Skeletal muscle cell (primary cell): ENCODE results near the gene ELP4.

Source experiments
- DNase-seq: peaks from one replicate; pipeline ENCODE4 v3.0.0-alpha.2; 2010; ENCODE audit warnings: low read depth
- H3K4me3 ChIP-seq: 2 replicates; pipeline ENCODE4 v1.5.1; 2011; ENCODE audit warnings: low read depth, mild to moderate bottlenecking, control low read depth, low read length, moderate library complexity

ELP4 gene

GRCh38 chr11:31826536-31827438 is 317.2 kb downstream of the ELP4 start:
- no peak for DNase-seq
- no peak overlapping the region for H3K4me3 ChIP-seq

GRCh38 chr11:31827455-31828206 is 318.1 kb downstream of the ELP4 start:
- H3K4me3 ChIP-seq, result no peak overlapping the region
- no peak for DNase-seq

GRCh38 chr11:31828217-31828616 is 318.6 kb downstream of the ELP4 start:
- no peak for DNase-seq
- no peak overlapping the region for H3K4me3 ChIP-seq

- H3K4me3 ChIP-seq, result no peak overlapping the region
- DNase-seq, result no peak
Measured at GRCh38 chr11:31830406-31830805, 320.8 kb downstream of the ELP4 start.

GRCh38 chr11:31834237-31834636 is 324.7 kb downstream of the ELP4 start:
- H3K4me3 ChIP-seq, result no peak overlapping the region
- DNase-seq, result no peak
